Parathyroid adenoma (tissue), 2 donors: ENCODE measurements around the gene SERTAD2.

ENCODE experiments used
- H2AFZ ChIP-seq: fragments of 300-600 bp; sonication (generic); one replicate; pipeline ENCODE4 v1.7.0; 2017; ENCODE audit warnings: antibody characterized with exemption, mild to moderate bottlenecking
- H3K27ac ChIP-seq: fragments of 300-600 bp; sonication (generic); one replicate; pipeline ENCODE4 v1.7.0; 2017
- H3K27me3 ChIP-seq: fragments of 300-600 bp; sonication (generic); one replicate; pipeline ENCODE4 v1.7.0; 2017; ENCODE audit warnings: low read length; ENCODE audit not compliant: control insufficient read depth, insufficient read depth
- H3K36me3 ChIP-seq: fragments of 300-600 bp; sonication (generic); one replicate; pipeline ENCODE4 v1.7.0; 2017; ENCODE audit warnings: low read length; ENCODE audit not compliant: control insufficient read depth, insufficient read depth
- H3K4me1 ChIP-seq: fragments of 300-600 bp; sonication (generic); one replicate; pipeline ENCODE4 v1.7.0; 2017; ENCODE audit warnings: control low read depth
- H3K4me2 ChIP-seq: fragments of 300-600 bp; sonication (generic); one replicate; pipeline ENCODE4 v1.7.0; 2017; ENCODE audit warnings: low read length
- H3K4me3 ChIP-seq: fragments of 300-600 bp; sonication (generic); one replicate; pipeline ENCODE4 v1.7.0; 2017; ENCODE audit warnings: low read depth, low read length
- H3K79me2 ChIP-seq: fragments of 300-600 bp; sonication (generic); one replicate; pipeline ENCODE4 v1.7.0; 2017; ENCODE audit warnings: control low read depth
- H3K9ac ChIP-seq: fragments of 300-600 bp; sonication (generic); one replicate; pipeline ENCODE4 v1.7.0; 2017; ENCODE audit warnings: mild to moderate bottlenecking
- H3K9me3 ChIP-seq: fragments of 300-600 bp; sonication (generic); one replicate; pipeline ENCODE4 v1.7.0; 2017; ENCODE audit warnings: low read length; ENCODE audit not compliant: control insufficient read depth
- TF ChIP-seq, protein P1 (sequence below): fragments of 300-600 bp; sonication (generic); IDR thresholded peaks from one replicate; pipeline ENCODE4 v1.7.0; 2017; ENCODE audit warnings: antibody characterized with exemption, mild to moderate bottlenecking
- donor health status: primary hyperparathyroidism.

Gene SERTAD2

DNA sequence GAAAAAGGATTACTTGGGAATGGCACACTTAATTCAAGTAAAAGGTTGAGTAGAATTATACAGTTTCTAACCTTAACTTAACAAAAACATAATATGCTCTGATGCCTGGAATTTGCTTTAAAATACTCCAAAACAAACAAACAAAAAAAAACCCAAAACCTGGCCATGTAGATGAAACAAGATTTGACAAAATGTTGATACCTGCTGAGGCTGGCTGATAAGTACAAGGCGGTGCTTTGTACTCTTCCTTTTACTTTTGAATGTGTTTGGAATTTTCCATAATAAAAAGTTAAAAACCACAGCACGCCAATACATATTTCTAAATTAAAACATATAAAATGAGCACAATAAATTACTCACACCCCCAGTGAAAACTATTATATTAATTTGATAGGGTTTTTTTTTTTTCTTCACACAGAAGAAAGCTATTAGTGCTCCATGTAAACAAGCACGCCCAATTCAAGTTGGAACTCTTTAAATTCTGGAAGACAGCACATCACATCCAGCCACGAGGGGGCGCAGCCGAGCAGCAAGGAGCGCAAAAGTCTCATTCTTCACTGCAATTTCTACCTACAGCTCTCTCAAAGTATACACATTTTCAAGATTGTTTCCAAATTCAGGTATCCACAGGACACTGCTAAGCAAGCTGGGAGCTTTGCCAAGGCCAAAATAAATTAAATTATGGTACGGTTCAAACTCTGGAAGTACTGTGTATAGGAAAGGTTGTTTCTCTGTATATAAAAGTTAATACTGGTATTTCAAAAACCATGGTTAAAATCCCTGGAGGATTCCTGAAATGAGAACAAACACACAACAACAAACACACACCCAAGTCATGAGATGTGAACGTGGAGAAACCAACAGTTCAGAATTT is 7.5 kb downstream of the SERTAD2 start:
- H3K27ac ChIP-seq: no peak overlapping the region
- no peaks in the 10 kb centered on the region for H3K27me3 ChIP-seq
- H2AFZ ChIP-seq: no peak overlapping the region
- peak overlapping the region; percentile 74 for H3K4me3 ChIP-seq
- H3K36me3 ChIP-seq: no peaks in the 10 kb centered on the region
- H3K9ac ChIP-seq: no peak overlapping the region
- no peaks in the 10 kb centered on the region for H3K9me3 ChIP-seq
- H3K4me1 ChIP-seq: peaks cover 41% of the 10 kb centered on the region
- TF ChIP-seq, protein P1, sequence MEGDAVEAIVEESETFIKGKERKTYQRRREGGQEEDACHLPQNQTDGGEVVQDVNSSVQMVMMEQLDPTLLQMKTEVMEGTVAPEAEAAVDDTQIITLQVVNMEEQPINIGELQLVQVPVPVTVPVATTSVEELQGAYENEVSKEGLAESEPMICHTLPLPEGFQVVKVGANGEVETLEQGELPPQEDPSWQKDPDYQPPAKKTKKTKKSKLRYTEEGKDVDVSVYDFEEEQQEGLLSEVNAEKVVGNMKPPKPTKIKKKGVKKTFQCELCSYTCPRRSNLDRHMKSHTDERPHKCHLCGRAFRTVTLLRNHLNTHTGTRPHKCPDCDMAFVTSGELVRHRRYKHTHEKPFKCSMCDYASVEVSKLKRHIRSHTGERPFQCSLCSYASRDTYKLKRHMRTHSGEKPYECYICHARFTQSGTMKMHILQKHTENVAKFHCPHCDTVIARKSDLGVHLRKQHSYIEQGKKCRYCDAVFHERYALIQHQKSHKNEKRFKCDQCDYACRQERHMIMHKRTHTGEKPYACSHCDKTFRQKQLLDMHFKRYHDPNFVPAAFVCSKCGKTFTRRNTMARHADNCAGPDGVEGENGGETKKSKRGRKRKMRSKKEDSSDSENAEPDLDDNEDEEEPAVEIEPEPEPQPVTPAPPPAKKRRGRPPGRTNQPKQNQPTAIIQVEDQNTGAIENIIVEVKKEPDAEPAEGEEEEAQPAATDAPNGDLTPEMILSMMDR: peak; percentile 98
- H3K4me2 ChIP-seq: peak overlapping the region; percentile 99
- peaks cover 35% of the 10 kb centered on the region for H3K79me2 ChIP-seq

GRCh38 chr2:64644458-64645382 is 9.0 kb downstream of the SERTAD2 start:
- Histone ChIP-seq H3K4me2 (peak overlapping the region; percentile 99), H3K9ac (peak overlapping the region; percentile 28), H3K9me3 (no peaks in the 10 kb centered on the region), H2AFZ (peak overlapping the region; percentile 92), H3K4me1 (peaks cover 36% of the 10 kb centered on the region), H3K27ac (peak overlapping the region; percentile 92), H3K4me3 (peak overlapping the region; percentile 74), H3K36me3 (no peaks in the 10 kb centered on the region), H3K27me3 (no peaks in the 10 kb centered on the region), H3K79me2 (peaks cover 43% of the 10 kb centered on the region)
- TF ChIP-seq, protein P1: no peak

DNA sequence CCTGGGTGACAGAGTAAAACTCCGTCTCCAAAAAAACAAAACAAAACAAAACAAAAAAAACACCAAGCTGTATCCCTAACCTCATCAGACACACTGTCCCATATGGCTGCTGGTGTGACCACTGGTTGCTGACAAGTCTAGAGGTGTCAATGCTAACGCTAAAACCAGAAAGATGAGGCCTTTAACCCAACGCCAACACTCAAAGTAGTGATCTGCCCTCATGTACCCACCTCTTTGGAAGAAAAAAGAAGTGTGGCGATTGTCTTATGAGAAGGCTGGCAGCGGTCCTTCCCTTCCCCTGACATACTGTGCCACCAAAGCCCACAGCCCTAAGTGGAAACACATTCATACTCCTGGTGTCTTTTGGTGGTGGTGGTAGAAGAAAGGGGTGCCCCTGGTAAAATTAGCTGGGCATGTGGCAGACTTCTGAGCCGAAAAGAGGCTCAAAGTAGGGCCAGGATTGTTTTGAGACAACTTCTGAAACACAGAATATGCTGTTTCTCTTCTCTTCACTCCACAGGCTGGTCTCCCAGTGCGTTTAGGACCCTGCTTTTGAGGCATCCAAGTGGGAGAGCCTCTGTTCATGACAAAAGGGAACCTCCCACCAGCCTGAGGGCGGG is 9.8 kb downstream of the SERTAD2 start:
- Histone ChIP-seq H3K27me3 (no peaks in the 10 kb centered on the region), H3K79me2 (peaks cover 47% of the 10 kb centered on the region), H3K4me3 (peak overlapping the region; percentile 74), H3K27ac (peak overlapping the region; percentile 92), H3K36me3 (no peaks in the 10 kb centered on the region), H3K4me2 (peak overlapping the region; percentile 99), H3K9me3 (no peaks in the 10 kb centered on the region), H3K4me1 (peaks cover 35% of the 10 kb centered on the region), H3K9ac (peak overlapping the region; percentile 28), H2AFZ (peak overlapping the region; percentile 92)
- TF ChIP-seq, protein P1: no peak

DNA sequence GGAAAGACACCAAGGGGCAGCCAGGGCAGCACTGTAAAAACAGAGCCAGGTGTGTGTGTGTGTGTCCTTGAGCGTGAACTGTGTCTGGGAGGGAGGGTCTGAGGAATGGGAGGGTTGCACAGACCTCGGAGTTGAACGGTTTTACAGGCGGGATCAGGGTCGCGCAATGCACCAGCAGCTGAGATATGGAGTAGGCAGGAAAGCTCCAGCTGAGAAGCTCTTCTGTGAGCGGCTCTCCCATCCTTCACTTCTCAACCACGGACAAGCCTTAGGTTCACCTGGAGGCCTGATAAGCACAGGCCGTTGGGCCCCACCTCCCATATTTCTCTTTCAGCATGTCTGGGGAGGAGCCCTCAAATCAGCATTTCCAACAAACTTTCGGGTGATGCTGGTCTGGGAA is 12.1 kb downstream of the SERTAD2 start:
- Histone ChIP-seq H3K4me2 (no peak overlapping the region), H3K4me3 (no peak overlapping the region), H3K4me1 (peaks cover 33% of the 10 kb centered on the region), H3K27me3 (no peaks in the 10 kb centered on the region), H3K9ac (no peak overlapping the region), H3K79me2 (peaks cover 49% of the 10 kb centered on the region), H3K36me3 (no peaks in the 10 kb centered on the region), H3K27ac (no peak overlapping the region), H2AFZ (no peak overlapping the region), H3K9me3 (no peaks in the 10 kb centered on the region)
- TF ChIP-seq, protein P1: no peak
